Stromal cell of bone marrow (primary cell): Measurements from ENCODE around the gene KLHDC4.
"Not testable (repeated sequence)": the region's sequence is repeated elsewhere in the genome, so short reads cannot be mapped to it uniquely, and the experiment has no call there.

Experiments
- DNase-seq: peaks from one replicate; pipeline ENCODE4 v3.0.0-alpha.2; 2012; ENCODE audit warnings: low read depth

The KLHDC4 gene

DNA sequence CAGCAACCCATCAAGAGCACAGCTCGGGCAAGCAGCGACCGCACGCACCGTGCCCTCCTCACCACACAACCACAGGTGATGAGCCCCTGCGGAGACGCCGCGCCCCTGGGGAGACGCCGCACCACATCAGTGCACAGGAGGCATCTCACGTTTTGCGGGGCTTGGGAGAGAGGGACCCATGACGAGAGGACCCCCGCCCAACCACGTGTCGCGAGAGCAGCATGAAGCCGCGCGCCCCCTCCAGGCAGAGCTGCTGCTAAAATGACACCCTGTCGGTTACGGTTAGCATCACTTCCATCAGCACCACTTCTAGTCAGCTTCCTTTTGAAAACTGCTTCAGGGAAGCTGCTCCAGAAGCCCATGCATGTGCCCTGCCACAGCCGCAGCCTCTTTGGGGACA is 45.3 kb downstream of the KLHDC4 start:
- DNase-seq: no peak

GRCh38 chr16:87718831-87719230 is 47.0 kb downstream of the KLHDC4 start:
- DNase-seq: not testable (repeated sequence)

DNA sequence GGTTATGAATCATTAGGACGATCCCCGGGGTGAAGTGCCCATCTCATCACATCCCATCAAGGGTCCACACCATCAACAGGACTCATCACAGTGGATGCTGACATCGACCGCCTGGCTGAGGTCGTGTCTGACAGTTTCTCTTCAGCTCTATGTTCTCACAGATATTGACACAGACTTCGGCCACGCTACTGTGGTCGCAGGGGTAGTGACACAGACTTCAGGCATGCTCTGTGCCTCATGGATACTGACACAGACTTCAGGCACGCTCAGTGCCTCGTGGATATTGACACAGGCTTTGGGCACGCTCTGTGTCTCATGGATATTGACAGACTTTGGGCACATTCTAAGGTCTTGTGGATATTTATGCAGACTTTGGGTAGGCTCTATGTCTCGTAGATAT is 50.1 kb downstream of the KLHDC4 start:
- DNase-seq: no peak

DNA sequence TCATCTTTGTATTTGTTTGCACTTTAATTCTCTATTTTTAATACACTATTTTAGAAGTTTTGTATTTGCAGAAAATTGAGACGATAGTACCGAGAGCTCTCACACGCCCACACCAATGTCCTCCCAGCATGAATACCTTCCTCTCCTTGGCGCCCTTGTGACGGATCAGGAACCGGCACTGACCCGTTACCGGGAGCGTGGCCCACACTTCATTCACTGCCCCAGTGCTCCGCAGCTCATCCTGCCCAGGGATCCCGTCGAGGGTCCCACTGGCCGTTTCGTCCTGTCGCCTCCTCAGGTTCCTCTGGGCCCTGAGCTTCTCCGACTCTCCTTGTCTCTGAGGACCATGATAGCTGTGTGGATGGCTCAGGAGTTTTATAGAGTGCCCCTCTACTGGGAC is 50.6 kb downstream of the KLHDC4 start:
- no peak for DNase-seq

GRCh38 chr16:87713451-87714229 is 52.1 kb downstream of the KLHDC4 start:
- DNase-seq: no peak

GRCh38 chr16:87712184-87712762 is 53.5 kb downstream of the KLHDC4 start:
- DNase-seq: no peak

- no peak for DNase-seq
Measured at GRCh38 chr16:87710887-87711286, 54.9 kb downstream of the KLHDC4 start.

GRCh38 chr16:87709677-87710076 is 56.1 kb downstream of the KLHDC4 start:
- DNase-seq: no peak

DNA sequence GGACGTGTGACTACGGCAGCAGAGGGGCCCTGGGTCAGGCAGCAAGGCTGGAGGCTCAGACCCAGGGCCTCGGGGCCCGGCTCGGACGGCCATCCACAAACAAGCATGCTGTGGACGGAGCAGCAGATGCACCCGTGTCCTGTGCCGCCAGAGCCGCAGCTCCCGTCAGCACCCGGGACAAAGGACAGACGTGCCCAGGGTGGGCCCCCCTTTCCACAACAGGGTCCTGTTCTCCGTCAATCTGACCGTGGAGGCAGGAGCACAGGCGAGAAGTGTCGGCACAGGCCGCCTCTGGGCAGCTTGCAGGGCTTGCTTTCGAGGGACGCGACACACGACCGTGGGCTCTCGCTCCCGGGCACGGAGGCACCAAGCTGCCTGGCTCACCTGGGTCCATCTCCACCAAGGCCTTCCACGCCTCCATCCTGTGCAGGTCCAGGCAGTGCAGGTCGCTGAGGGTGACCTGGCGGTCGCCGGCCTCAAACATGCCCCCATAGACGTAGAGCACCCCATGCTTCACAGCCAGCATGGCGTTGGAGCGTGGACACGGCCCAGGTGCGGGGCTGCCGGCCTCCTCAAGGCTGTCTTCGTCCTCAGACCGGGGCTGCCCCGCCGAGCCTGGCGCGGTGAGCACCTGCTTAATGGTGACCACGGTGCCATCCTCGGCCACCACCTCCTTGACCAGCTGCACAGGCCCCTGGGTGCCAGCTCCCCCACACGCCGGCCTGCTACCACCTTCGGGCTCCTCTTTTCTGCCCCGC is 56.7 kb downstream of the KLHDC4 start:
- DNase-seq: no peak

DNA sequence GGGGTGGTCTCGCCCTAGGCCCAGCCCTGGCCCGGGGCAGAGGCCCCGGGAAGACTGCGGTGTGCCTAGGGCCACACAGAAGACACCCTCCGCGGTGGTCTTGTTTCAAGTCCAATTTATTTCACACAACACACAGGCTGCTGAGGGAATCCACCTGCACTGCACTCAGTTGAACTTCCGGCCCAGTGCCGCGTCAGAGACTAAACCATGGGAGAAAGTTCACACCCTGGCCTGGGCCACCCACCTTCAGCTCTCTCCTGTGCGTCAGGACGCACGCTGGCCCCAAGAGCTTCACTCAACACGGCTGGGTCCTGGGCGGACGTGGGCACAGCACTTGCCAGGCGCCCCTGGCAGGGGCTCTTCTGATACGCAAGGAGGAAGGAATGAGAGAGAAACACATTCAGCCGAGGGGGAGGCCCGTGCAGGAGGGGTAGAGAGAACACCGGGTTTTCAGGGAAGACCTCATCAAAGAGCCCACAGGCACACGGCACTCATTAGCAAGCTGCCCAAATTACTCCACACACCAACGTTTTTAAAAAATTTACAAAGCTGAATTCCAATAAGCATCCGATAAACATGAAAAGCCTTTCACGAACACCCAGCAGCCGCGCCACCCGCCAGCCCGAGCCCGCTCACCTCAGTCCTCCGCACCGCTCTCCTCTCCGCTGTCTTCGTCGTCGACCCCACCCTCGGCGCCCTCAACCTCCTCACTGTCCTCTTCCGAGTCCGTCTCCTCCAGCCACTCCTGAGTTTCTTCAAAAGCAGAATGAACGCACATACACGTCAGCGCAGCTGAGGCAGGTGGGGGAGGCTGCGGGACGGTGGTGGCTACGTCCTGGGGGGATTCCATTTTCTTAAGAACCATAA is 57.8 kb downstream of the KLHDC4 start:
- no peak for DNase-seq

DNA sequence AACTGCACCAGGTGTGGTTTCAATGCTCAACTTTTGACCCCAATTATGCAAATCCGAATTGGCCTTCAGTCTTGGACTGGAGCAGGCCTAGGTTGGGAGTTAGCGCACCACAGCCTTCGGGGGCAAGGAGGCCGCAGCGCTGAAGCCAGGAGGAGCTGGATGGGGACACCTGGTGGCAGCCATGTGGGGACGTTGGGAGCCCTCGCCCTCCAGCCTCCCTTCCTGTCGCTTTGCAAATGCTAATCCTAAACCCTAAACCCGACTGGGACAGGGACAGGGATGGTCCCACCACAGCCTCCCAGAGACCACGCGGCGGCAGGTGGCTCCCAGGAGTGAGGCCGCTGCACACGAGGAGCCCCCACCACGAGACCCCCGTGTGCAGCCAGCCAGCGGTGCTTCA is 58.7 kb downstream of the KLHDC4 start:
- DNase-seq: no peak

- DNase-seq: no peak
Measured at GRCh38 chr16:87706278-87707000, 59.3 kb downstream of the KLHDC4 start.

DNA sequence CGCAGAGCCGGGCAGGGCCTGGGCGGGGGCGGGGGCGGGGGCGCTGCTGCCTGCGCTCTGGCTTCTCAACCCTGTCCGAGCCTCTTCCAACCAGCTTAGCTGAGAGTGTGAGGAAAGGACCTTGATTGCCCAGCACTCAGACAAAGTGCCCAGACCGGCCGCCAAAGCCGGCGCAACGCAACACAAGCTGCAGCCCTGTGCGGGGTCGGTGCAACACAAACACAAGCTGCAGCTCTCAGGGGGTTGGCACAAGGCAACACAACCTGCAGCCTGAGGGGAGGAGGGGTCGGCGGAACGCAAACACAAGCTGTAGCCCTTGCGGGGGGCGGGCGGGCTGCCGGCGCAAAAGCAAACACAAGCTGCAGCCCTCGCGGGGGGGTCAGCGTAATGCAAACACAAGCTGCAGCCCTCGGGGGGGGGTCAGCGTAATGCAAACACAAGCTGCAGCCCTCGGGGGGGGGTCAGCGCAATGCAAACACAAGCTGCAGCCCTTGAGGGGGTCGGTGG is 60.0 kb downstream of the KLHDC4 start:
- DNase-seq: no peak

DNA sequence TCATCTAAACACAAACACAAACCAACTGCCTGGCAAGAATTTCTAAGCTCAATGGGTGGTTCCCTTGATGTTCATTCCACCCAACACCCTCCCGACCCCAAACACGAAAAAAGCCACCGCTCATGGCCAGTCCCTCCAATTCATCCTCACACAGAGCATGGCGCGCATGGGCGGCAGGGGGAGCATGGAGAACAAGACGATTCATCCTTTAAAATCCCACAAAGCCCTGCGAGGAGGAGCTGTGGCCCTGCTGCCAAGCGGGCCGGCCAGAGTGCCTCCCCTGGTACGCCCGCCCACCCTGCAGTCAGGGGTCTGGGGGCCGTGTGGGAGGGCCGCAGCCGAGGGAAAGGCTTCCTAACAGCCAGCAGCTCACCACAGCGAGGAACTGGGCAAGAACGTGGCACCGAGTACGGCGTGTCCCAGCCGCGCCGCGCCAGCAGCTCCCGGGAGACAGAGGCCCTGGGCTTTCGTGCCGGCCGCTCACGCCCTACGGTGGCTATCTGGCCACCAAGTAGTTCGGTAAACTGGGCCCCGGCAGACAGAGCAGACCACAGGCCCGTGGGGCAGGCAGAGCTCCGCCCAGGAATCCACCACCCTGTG is 60.9 kb downstream of the KLHDC4 start:
- no peak for DNase-seq

DNA sequence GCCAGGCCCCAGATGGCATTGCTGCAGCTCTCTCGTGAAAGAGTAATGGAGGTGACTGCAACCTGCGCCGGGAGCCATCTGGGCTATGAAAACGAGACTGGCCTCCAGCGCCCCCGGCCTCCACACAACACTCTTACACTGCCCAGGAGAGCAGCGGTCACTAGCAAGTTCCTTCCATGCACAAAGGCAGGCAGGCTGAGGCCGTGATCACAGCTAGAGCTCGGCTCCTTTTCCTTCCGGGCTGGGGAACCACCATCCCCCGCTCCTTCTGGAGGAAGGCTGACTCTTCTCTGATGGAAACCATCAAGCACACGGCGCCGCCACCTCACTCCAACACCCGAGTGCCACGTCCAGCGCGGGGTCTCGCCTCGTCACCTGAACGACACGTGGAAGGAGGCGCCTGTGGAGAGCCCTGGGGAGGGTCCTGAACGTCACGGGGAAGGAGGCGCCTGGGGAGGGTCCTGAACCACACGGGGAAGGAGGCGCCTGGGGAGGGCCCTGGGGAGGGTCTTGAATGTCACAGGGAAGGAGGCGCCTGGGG is 61.9 kb downstream of the KLHDC4 start:
- DNase-seq: no peak

DNA sequence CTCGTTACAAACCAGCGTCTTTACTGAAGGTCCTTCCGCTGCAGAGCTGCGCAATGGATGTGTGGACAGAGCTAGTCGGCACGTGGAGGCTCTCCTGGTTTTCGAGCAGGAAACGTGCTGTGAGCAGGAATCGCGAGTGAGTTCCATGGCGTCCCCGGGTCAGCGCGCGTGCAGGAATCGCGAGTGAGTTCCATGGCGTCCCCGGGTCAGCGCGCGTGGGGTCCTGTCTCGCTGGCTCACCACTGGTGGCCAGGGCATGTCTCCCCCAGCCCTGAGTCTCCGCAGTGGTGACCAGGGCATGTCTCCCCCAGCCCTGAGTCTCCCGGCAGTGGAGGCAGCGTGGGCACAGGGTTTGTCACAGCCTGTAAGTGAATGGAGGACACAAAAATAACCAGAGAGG is 62.7 kb downstream of the KLHDC4 start:
- no peak for DNase-seq

GRCh38 chr16:87702325-87702811 is 63.4 kb downstream of the KLHDC4 start:
- peak; percentile 9 for DNase-seq

- DNase-seq: no peak
Measured at GRCh38 chr16:87701505-87701921, 64.3 kb downstream of the KLHDC4 start.

GRCh38 chr16:87701078-87701460 is 64.7 kb downstream of the KLHDC4 start:
- no peak for DNase-seq

- DNase-seq: no peak
Measured at GRCh38 chr16:87700406-87701077, 65.2 kb downstream of the KLHDC4 start.
